ENCODE results near the gene MRPL43. TPM values are rescaled to one million over a fixed set of nuclear protein-coding genes. Genes with fewer than 3 reads are reported as not detected.

The MRPL43 gene
- total and polyA plus RNA-seq, 9 donors: 56.6 to 126 (median 83.3) TPM

- Histone ChIP-seq H3K4me3 (peak overlapping the region; percentile 11), H3K9me3 (no peaks in the 10 kb centered on the region), H3K27ac (peak overlapping the region; percentile 71 to 99), H3K36me3 (no peaks in the 10 kb centered on the region), H3K4me1 (ENCODE audit: insufficient read depth) (peaks cover 12% of the 10 kb centered on the region), H3K27me3 (no peaks in the 10 kb centered on the region)
- intact Hi-C loops (cut with DNase I): no loop called here
- DNase-seq: peak in 1 of 5 donors; percentile 27
- TF ChIP-seq, protein P1, sequence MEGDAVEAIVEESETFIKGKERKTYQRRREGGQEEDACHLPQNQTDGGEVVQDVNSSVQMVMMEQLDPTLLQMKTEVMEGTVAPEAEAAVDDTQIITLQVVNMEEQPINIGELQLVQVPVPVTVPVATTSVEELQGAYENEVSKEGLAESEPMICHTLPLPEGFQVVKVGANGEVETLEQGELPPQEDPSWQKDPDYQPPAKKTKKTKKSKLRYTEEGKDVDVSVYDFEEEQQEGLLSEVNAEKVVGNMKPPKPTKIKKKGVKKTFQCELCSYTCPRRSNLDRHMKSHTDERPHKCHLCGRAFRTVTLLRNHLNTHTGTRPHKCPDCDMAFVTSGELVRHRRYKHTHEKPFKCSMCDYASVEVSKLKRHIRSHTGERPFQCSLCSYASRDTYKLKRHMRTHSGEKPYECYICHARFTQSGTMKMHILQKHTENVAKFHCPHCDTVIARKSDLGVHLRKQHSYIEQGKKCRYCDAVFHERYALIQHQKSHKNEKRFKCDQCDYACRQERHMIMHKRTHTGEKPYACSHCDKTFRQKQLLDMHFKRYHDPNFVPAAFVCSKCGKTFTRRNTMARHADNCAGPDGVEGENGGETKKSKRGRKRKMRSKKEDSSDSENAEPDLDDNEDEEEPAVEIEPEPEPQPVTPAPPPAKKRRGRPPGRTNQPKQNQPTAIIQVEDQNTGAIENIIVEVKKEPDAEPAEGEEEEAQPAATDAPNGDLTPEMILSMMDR (IDR thresholded peaks at IDR 0.05): no peak
- TF ChIP-seq POLR2A (IDR thresholded peaks at IDR 0.05): no peak
- TF ChIP-seq EP300 (IDR thresholded peaks at IDR 0.05): no peak
- WGBS, 3 donors: 36 to 40% (median 37%) methylated on average over 5 of the region's 5 CpGs
These were observed 14.3 kb upstream of the MRPL43 start for GRCh38 chr10:101001659-101002035.

GRCh38 chr10:101000915-101001658 lies 13.8 kb upstream of the MRPL43 start:
- intact Hi-C loops (cut with DNase I): no loop called here
- WGBS, 3 donors: 13 to 16% (median 13%) methylated on average over 12 of the region's 12 CpGs

DNA sequence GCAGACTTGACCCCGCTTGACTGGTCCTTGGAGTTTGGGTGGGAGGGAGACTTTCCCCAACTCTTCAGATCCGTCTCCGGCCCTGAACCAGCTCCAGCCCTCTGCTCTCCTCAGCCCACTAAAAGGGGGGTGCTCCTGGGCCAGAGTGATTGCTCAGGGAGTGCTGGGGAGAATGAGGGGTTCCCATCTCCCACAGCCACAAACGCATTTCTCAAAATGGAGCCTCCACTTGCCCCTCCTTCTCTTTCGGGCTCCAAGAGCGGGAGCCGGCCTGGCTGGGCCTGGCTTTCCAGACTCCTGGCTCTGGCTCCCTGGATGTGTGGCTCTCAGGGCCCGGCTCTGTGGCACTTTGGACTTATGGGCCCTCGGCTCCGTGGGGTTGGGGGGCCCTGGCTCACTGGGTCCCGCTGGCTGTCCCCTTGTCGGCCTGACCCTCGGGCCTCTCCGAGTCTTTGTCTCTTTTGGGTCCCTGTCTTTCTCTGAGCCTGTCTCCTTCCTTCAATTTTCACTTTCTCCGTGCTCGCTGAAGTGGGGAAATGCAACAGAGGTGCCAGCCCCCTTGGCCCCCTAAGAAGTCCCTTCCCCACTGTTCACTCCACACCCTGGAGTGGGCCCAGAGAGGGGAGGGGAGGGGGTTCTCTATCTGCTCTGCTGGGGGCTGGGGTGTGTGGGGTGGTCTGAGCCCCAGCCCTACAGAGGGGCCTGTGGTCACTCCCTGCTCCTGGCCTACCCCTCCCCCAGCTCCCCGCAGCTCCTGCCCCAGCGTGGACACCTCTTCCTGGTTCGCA lies 13.0 kb upstream of the MRPL43 start:
- peak; percentile 52 to 63 (median 63) for DNase-seq
- Histone ChIP-seq H3K36me3 (no peaks in the 10 kb centered on the region), H3K9me3 (no peaks in the 10 kb centered on the region), H3K4me3 (peak overlapping the region; percentile 93), H3K4me1 (ENCODE audit: insufficient read depth) (peaks cover 16% of the 10 kb centered on the region), H3K27me3 (no peaks in the 10 kb centered on the region), H3K27ac (peak overlapping the region; percentile 99 to 100)
- intact Hi-C loops (cut with DNase I): no loop called here
- WGBS, 3 donors: 1 to 3% (median 2%) methylated on average over 19 of the region's 19 CpGs
- TF ChIP-seq POLR2A (IDR thresholded peaks at IDR 0.05): no peak
- no peak for TF ChIP-seq EP300 (IDR thresholded peaks at IDR 0.05)
- TF ChIP-seq, protein P1 (IDR thresholded peaks at IDR 0.05): no peak

More at GRCh38 chr10:101000915-101001658, 13.8 kb upstream of the MRPL43 start:
- H3K9me3 ChIP-seq: no peaks in the 10 kb centered on the region
- H3K27ac ChIP-seq: peak overlapping the region; percentile 99 to 100
- H3K4me1 ChIP-seq (ENCODE audit: insufficient read depth): peaks cover 16% of the 10 kb centered on the region
- TF ChIP-seq POLR2A (IDR thresholded peaks at IDR 0.05) (peak; percentile 78), EP300 (IDR thresholded peaks at IDR 0.05) (peak; percentile 84)
- TF ChIP-seq, protein P1 (IDR thresholded peaks at IDR 0.05): no peak
- no peaks in the 10 kb centered on the region for H3K36me3 ChIP-seq
- DNase-seq: peak; percentile 83 to 93 (median 87)
- no peaks in the 10 kb centered on the region for H3K27me3 ChIP-seq
- H3K4me3 ChIP-seq: peak overlapping the region; percentile 93

DNA sequence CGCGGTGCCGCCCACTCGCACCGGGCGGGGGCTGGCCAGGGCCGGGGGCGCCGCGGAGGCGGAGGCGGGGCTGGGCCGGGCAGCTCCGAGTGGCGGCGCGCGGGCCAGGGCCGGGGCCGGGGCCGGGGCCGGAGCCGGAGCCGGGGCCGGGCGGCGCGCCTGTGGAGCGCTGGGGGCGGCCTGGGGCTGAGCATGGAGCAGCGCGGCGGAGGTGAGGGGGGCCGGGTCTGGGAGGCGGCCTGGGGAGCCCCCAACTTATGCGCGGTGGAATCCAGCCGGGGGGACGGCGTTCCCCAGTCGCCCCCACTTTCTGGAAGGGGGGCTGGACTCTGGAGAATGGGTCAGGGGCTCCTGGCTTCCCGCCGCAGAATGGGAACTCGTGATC lies 12.4 kb upstream of the MRPL43 start, which contains the start of gene LZTS2:
LZTS2 (plus strand) TSS at position 67 of the 385 bp plus-strand sequence. CDS start 2,731 bp downstream, outside the sequence.
- DNase-seq: peak in 1 of 5 donors; percentile 75
- TF ChIP-seq POLR2A (IDR thresholded peaks at IDR 0.05) (no peak), EP300 (IDR thresholded peaks at IDR 0.05) (no peak)
- TF ChIP-seq, protein P1 (IDR thresholded peaks at IDR 0.05): no peak
- Histone ChIP-seq H3K9me3 (no peaks in the 10 kb centered on the region), H3K4me1 (ENCODE audit: insufficient read depth) (peaks cover 16% of the 10 kb centered on the region), H3K27me3 (no peaks in the 10 kb centered on the region), H3K4me3 (peak within 1 kb of the TSS; percentile 93), H3K36me3 (no peaks in the 10 kb centered on the region), H3K27ac (peak within 1 kb of the TSS; percentile 99 to 100)
- intact Hi-C loops (cut with DNase I): loop anchor here in 1 of 4 donors (5.0 kb wide), 1 partner anchor 63 kb away; the partner anchor contains the start of gene KAZALD1
- 0 to 1% (median 0%) methylated on average over 20 to 44 of the region's 44 CpGs for WGBS, 3 donors

Measured in ovary (tissue), 9 donors.